GM23338 (cell line): ENCODE results near the gene APOB. TPM values are rescaled to one million over a fixed set of nuclear protein-coding genes. Genes with fewer than 3 reads are reported as not detected.
A peak's percentile ranks its signal among the peaks of the same experiment; 100 is the strongest.

Source experiments
- ATAC-seq: fragments of 200-7000 bp; cut with Tn5 transposase; 3 replicates; pipeline ENCODE4 v1.9.1; 2020
- DNase-seq: peaks from one replicate; pipeline ENCODE4 v3.0.0-alpha.2; 2015; ENCODE audit warnings: low spot score
- H2AFZ ChIP-seq: fragments of 200-600 bp; sonication (generic); 2 replicates; pipeline ENCODE4 v1.8.0; 2016; ENCODE audit warnings: antibody characterized with exemption, mild to moderate bottlenecking, moderate library complexity
- H3F3A ChIP-seq: fragments of 200-600 bp; sonication (generic); replicated peaks from 2 replicates; pipeline ENCODE4 v1.8.0; 2017; ENCODE audit warnings: antibody characterized with exemption, mixed run types, low read depth
- H3K27ac ChIP-seq: fragments of 200-600 bp; sonication (generic); 2 replicates; pipeline ENCODE4 v1.6.1; 2016; ENCODE audit warnings: low read depth
- H3K27me3 ChIP-seq: fragments of 200-600 bp; sonication (generic); 2 replicates; pipeline ENCODE4 v1.8.0; 2016; ENCODE audit warnings: mild to moderate bottlenecking, mixed run types, moderate library complexity; ENCODE audit not compliant: insufficient read depth
- H3K36me3 ChIP-seq: fragments of 200-600 bp; sonication (generic); 2 replicates; pipeline ENCODE4 v1.8.0; 2016; ENCODE audit warnings: mild to moderate bottlenecking; ENCODE audit not compliant: insufficient read depth
- H3K4me1 ChIP-seq: fragments of 200-600 bp; sonication (generic); 2 replicates; pipeline ENCODE4 v1.8.0; 2016; ENCODE audit warnings: mild to moderate bottlenecking, moderate library complexity; ENCODE audit not compliant: insufficient read depth
- H3K4me2 ChIP-seq: fragments of 200-600 bp; sonication (generic); 2 replicates; pipeline ENCODE4 v1.7.1; 2017; ENCODE audit warnings: mixed run types
- H3K4me3 ChIP-seq: fragments of 200-600 bp; sonication (generic); 2 replicates; pipeline ENCODE4 v1.6.1; 2016; ENCODE audit warnings: mixed run types
- H3K79me2 ChIP-seq: fragments of 200-600 bp; sonication (generic); replicated peaks from 2 replicates; pipeline ENCODE4 v1.8.0; 2017; ENCODE audit warnings: mild to moderate bottlenecking; ENCODE audit not compliant: insufficient read depth
- H3K9me2 ChIP-seq: fragments of 200-600 bp; sonication (generic); 2 replicates; pipeline ENCODE4 v1.8.0; 2017; ENCODE audit not compliant: insufficient read depth
- H4K20me1 ChIP-seq: fragments of 200-600 bp; sonication (generic); replicated peaks from 2 replicates; pipeline ENCODE4 v1.8.0; 2017; ENCODE audit warnings: mild to moderate bottlenecking; ENCODE audit not compliant: insufficient read depth
- H3K27ac Mint-ChIP-seq: 2 replicates; pipeline ENCODE4 v1.8.0; 2020; ENCODE audit warnings: inconsistent platforms, mild to moderate bottlenecking, moderate library complexity, mixed read lengths
- H3K27me3 Mint-ChIP-seq: 3 replicates; pipeline ENCODE4 v1.8.0; 2022; ENCODE audit warnings: low read depth, mild to moderate bottlenecking, moderate library complexity, mixed read lengths, inconsistent platforms; ENCODE audit not compliant: insufficient read depth, poor library complexity
- H3K36me3 Mint-ChIP-seq: 3 replicates; pipeline ENCODE4 v1.8.0; 2021; ENCODE audit warnings: low read depth, mild to moderate bottlenecking, inconsistent platforms, moderate library complexity, mixed read lengths
- H3K4me1 Mint-ChIP-seq: 3 replicates; pipeline ENCODE4 v1.8.0; 2020; ENCODE audit warnings: mild to moderate bottlenecking, inconsistent platforms, mixed read lengths
- H3K4me3 Mint-ChIP-seq: 3 replicates; pipeline ENCODE4 v1.8.0; 2021; ENCODE audit warnings: moderate library complexity, mild to moderate bottlenecking, inconsistent platforms, mixed read lengths
- H3K9me3 Mint-ChIP-seq: 3 replicates; pipeline ENCODE4 v1.8.0; 2020; ENCODE audit warnings: moderate library complexity, mild to moderate bottlenecking, inconsistent platforms, mixed read lengths
- CREB1 ChIP-seq: fragments of 250-450 bp; sonication (Bioruptor Pico); IDR thresholded peaks from 2 replicates; pipeline ENCODE4 v1.5.0; 2020; ENCODE audit warnings: low read depth, mild to moderate bottlenecking, moderate library complexity
- ETS1 ChIP-seq: IDR thresholded peaks from 2 replicates; pipeline ENCODE4 v1.6.1; 2016; ENCODE audit warnings: antibody characterized with exemption
- EZH2 ChIP-seq: fragments of 200-600 bp; sonication (generic); IDR thresholded peaks from one replicate; pipeline ENCODE4 v1.8.0; 2017; ENCODE audit warnings: antibody characterized with exemption, mild to moderate bottlenecking, low read depth; ENCODE audit not compliant: unreplicated experiment
- EZH2phosphoT487 ChIP-seq: fragments of 200-600 bp; sonication (generic); IDR thresholded peaks from one replicate; pipeline ENCODE4 v1.8.1; 2018; ENCODE audit warnings: antibody characterized with exemption; ENCODE audit not compliant: unreplicated experiment
- JUNB ChIP-seq: IDR thresholded peaks from one replicate; pipeline ENCODE4 v1.6.1; 2016; ENCODE audit warnings: antibody characterized with exemption; ENCODE audit not compliant: unreplicated experiment
- POLR2AphosphoS5 ChIP-seq: IDR thresholded peaks from 2 replicates; pipeline ENCODE4 v1.6.1; 2016; ENCODE audit warnings: antibody characterized with exemption, low read depth
- STAT1 ChIP-seq: IDR thresholded peaks from one replicate; pipeline ENCODE4 v1.6.1; 2016; ENCODE audit warnings: antibody characterized with exemption; ENCODE audit not compliant: unreplicated experiment
- polyA plus RNA-seq: library from polyadenylated mRNA; unstranded; fragments of >200 nt; fragmentation: Nextera tagmentation; extraction: Ambion mirVana; gene quantifications from 2 replicates; pipeline ENCODE4 v1.2.1, GENCODE V29; 2016
- total RNA-seq: library from RNA; depleted of rRNA; stranded (reverse); fragments of >200 nt; shearing (Covaris generic); gene quantifications from 2 replicates; pipeline ENCODE4 v1.2.3, GENCODE V29; 2014
- TF ChIP-seq, protein P1 (sequence below): fragments of 250-450 bp; sonication (Bioruptor Pico); IDR thresholded peaks from 2 replicates; pipeline ENCODE4 v1.5.0; 2020; ENCODE audit warnings: mild to moderate bottlenecking, moderate library complexity
- TF ChIP-seq, protein P2 (sequence below), 2 experiments: fragments of 200-600 bp in 1 of 2; sonication (generic) in 1 of 2; conservative IDR thresholded peaks; 2 replicates each; pipeline versions ENCODE4 v1.5.1 to v1.6.1; 2016 to 2017; ENCODE audit warnings: antibody characterized with exemption in 2 of 2, low read depth in 2 of 2, mild to moderate bottlenecking in 2 of 2, moderate library complexity in 1 of 2

Gene APOB
- total and polyA plus RNA-seq, 2 experiments from 2014 or later, result 0.08 to 0.56 TPM

- H3K27me3 Mint-ChIP-seq, result no peaks in the 10 kb centered on the region
- H3K4me3 ChIP-seq, result no peak overlapping the region
- H3K4me1 ChIP-seq, result peaks cover 23% of the 10 kb centered on the region; the same call in 1 of the 2 replicates
- DNase-seq, result no peak
- no peak for ATAC-seq
- H3K27ac ChIP-seq, result no peak overlapping the region
- no peak overlapping the region; the same call in 1 of the 2 replicates for H2AFZ ChIP-seq
- H3K36me3 ChIP-seq, result no peaks in the 10 kb centered on the region
- H3K27ac Mint-ChIP-seq, result peak overlapping the region; percentile 37; the same call in 1 of the 2 replicates
- no peaks in the 10 kb centered on the region for H3K9me3 Mint-ChIP-seq
- H3K79me2 ChIP-seq, result no peaks in the 10 kb centered on the region
- TF ChIP-seq, protein P1, sequence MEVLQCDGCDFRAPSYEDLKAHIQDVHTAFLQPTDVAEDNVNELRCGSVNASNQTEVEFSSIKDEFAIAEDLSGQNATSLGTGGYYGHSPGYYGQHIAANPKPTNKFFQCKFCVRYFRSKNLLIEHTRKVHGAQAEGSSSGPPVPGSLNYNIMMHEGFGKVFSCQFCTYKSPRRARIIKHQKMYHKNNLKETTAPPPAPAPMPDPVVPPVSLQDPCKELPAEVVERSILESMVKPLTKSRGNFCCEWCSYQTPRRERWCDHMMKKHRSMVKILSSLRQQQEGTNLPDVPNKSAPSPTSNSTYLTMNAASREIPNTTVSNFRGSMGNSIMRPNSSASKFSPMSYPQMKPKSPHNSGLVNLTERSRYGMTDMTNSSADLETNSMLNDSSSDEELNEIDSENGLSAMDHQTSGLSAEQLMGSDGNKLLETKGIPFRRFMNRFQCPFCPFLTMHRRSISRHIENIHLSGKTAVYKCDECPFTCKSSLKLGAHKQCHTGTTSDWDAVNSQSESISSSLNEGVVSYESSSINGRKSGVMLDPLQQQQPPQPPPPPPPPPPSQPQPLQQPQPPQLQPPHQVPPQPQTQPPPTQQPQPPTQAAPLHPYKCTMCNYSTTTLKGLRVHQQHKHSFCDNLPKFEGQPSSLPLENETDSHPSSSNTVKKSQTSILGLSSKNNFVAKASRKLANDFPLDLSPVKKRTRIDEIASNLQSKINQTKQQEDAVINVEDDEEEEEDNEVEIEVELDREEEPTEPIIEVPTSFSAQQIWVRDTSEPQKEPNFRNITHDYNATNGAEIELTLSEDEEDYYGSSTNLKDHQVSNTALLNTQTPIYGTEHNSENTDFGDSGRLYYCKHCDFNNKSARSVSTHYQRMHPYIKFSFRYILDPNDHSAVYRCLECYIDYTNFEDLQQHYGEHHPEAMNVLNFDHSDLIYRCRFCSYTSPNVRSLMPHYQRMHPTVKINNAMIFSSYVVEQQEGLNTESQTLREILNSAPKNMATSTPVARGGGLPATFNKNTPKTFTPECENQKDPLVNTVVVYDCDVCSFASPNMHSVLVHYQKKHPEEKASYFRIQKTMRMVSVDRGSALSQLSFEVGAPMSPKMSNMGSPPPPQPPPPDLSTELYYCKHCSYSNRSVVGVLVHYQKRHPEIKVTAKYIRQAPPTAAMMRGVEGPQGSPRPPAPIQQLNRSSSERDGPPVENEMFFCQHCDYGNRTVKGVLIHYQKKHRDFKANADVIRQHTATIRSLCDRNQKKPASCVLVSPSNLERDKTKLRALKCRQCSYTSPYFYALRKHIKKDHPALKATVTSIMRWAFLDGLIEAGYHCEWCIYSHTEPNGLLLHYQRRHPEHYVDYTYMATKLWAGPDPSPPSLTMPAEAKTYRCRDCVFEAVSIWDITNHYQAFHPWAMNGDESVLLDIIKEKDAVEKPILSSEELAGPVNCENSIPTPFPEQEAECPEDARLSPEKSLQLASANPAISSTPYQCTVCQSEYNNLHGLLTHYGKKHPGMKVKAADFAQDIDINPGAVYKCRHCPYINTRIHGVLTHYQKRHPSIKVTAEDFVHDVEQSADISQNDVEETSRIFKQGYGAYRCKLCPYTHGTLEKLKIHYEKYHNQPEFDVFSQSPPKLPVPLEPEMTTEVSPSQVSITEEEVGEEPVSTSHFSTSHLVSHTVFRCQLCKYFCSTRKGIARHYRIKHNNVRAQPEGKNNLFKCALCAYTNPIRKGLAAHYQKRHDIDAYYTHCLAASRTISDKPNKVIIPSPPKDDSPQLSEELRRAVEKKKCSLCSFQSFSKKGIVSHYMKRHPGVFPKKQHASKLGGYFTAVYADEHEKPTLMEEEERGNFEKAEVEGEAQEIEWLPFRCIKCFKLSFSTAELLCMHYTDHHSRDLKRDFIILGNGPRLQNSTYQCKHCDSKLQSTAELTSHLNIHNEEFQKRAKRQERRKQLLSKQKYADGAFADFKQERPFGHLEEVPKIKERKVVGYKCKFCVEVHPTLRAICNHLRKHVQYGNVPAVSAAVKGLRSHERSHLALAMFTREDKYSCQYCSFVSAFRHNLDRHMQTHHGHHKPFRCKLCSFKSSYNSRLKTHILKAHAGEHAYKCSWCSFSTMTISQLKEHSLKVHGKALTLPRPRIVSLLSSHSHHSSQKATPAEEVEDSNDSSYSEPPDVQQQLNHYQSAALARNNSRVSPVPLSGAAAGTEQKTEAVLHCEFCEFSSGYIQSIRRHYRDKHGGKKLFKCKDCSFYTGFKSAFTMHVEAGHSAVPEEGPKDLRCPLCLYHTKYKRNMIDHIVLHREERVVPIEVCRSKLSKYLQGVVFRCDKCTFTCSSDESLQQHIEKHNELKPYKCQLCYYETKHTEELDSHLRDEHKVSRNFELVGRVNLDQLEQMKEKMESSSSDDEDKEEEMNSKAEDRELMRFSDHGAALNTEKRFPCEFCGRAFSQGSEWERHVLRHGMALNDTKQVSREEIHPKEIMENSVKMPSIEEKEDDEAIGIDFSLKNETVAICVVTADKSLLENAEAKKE, result no peak
- no peak for TF ChIP-seq POLR2AphosphoS5
- TF ChIP-seq EZH2, result no peak
- no peak for TF ChIP-seq JUNB
- H3K4me1 Mint-ChIP-seq, result peaks cover 31% of the 10 kb centered on the region
- no peaks in the 10 kb centered on the region for H4K20me1 ChIP-seq
- H3K4me3 Mint-ChIP-seq, result no peak overlapping the region
- no peaks in the 10 kb centered on the region for H3F3A ChIP-seq
- H3K36me3 Mint-ChIP-seq, result no peaks in the 10 kb centered on the region
- no peaks in the 10 kb centered on the region for H3K27me3 ChIP-seq
- H3K4me2 ChIP-seq, result no peak overlapping the region
- no peaks in the 10 kb centered on the region for H3K9me2 ChIP-seq
Measured at GRCh38 chr2:21067125-21067524, 23.3 kb upstream of the APOB start.

GRCh38 chr2:21059885-21060610, 16.2 kb upstream of the APOB start:
- no peaks in the 10 kb centered on the region for H3K27me3 ChIP-seq
- Mint-ChIP-seq H3K36me3 (no peaks in the 10 kb centered on the region), H3K4me3 (no peak overlapping the region)

More at GRCh38 chr2:21059885-21060610, 16.2 kb upstream of the APOB start:
- Histone ChIP-seq H3K9me2 (no peaks in the 10 kb centered on the region), H3K4me2 (no peak overlapping the region), H3K79me2 (no peaks in the 10 kb centered on the region), H3K27ac (no peak overlapping the region), H2AFZ (no peak overlapping the region), H4K20me1 (no peaks in the 10 kb centered on the region), H3K4me3 (no peak overlapping the region), H3K4me1 (no peaks in the 10 kb centered on the region), H3F3A (no peaks in the 10 kb centered on the region), H3K36me3 (no peaks in the 10 kb centered on the region)
- TF ChIP-seq EZH2phosphoT487 (no peak), EZH2 (no peak), POLR2AphosphoS5 (no peak), CREB1 (CRISPR knock-in tag) (no peak), STAT1 (no peak), ETS1 (no peak)
- TF ChIP-seq, protein P2, sequence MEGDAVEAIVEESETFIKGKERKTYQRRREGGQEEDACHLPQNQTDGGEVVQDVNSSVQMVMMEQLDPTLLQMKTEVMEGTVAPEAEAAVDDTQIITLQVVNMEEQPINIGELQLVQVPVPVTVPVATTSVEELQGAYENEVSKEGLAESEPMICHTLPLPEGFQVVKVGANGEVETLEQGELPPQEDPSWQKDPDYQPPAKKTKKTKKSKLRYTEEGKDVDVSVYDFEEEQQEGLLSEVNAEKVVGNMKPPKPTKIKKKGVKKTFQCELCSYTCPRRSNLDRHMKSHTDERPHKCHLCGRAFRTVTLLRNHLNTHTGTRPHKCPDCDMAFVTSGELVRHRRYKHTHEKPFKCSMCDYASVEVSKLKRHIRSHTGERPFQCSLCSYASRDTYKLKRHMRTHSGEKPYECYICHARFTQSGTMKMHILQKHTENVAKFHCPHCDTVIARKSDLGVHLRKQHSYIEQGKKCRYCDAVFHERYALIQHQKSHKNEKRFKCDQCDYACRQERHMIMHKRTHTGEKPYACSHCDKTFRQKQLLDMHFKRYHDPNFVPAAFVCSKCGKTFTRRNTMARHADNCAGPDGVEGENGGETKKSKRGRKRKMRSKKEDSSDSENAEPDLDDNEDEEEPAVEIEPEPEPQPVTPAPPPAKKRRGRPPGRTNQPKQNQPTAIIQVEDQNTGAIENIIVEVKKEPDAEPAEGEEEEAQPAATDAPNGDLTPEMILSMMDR (conservative IDR thresholded peaks at IDR 0.05; ENCODE audit: low read depth in 2 of 2), result no peak
- H3K27ac Mint-ChIP-seq, result no peak overlapping the region
- ATAC-seq (no peak), DNase-seq (no peak)
- H3K9me3 Mint-ChIP-seq, result no peaks in the 10 kb centered on the region
- no peaks in the 10 kb centered on the region for H3K4me1 Mint-ChIP-seq
- no peaks in the 10 kb centered on the region for H3K27me3 Mint-ChIP-seq
